A673 (cell line): ENCODE results near the gene HRC. TPM values are rescaled to one million over a fixed set of nuclear protein-coding genes. Genes with fewer than 3 reads are reported as not detected.

ENCODE experiments used
- BruUV-seq: library from RNA; stranded (reverse); fragments of 400-500 nt; replicated peaks from 2 replicates; lab custom pipeline; 2021; lab: Mats Ljungman, UMichigan
- CTCF ChIA-PET: fragments of 300-600 bp; sonication (Branson Sonifier 250); formaldehyde crosslinking; loops from one replicate; lab custom pipeline; 2022; ENCODE audit warnings: antibody characterized with exemption; lab: Charles Lee
- POLR2A ChIA-PET: fragments of 300-600 bp; sonication (Branson Sonifier 250); formaldehyde crosslinking; loops from one replicate; lab custom pipeline; 2022; ENCODE audit warnings: antibody characterized with exemption; ENCODE audit not compliant: low non-redundant PET; lab: Charles Lee
- DNase-seq: peaks from one replicate; pipeline ENCODE4 v3.0.0-alpha.2; 2015; ENCODE audit warnings: low spot score
- H3K27ac ChIP-seq: fragments of 200-600 bp; sonication (generic); 2 replicates; pipeline ENCODE4 v1.5.1; 2016; ENCODE audit warnings: mixed run types, low read depth, mild to moderate bottlenecking, mixed read lengths, antibody characterized with exemption, low read length; ENCODE audit not compliant: poor library complexity, severe bottlenecking
- H3K27me3 ChIP-seq: fragments of 200-600 bp; sonication (generic); replicated peaks from 2 replicates; pipeline ENCODE4 v1.6.1; 2017; ENCODE audit warnings: mixed run types, low read depth, mild to moderate bottlenecking, mixed read lengths, antibody characterized with exemption, low read length; ENCODE audit not compliant: insufficient read depth, poor library complexity
- H3K36me3 ChIP-seq: fragments of 200-600 bp; sonication (generic); 2 replicates; pipeline ENCODE4 v1.6.1; 2016; ENCODE audit warnings: mixed run types, mild to moderate bottlenecking, mixed read lengths, antibody characterized with exemption, low read length; ENCODE audit not compliant: insufficient read depth, poor library complexity, severe bottlenecking
- H3K4me1 ChIP-seq: fragments of 200-600 bp; sonication (generic); 2 replicates; pipeline ENCODE4 v1.6.1; 2017; ENCODE audit warnings: mixed run types, mild to moderate bottlenecking, mixed read lengths, antibody characterized with exemption, low read length; ENCODE audit not compliant: insufficient read depth, poor library complexity, severe bottlenecking
- H3K4me3 ChIP-seq: fragments of 200-600 bp; sonication (generic); 2 replicates; pipeline ENCODE4 v1.5.1; 2016; ENCODE audit warnings: low read depth, mixed run types, mild to moderate bottlenecking, mixed read lengths, low read length; ENCODE audit not compliant: poor library complexity, severe bottlenecking
- H3K9me3 ChIP-seq: fragments of 200-600 bp; sonication (generic); 2 replicates; pipeline ENCODE4 v1.6.1; 2016; ENCODE audit warnings: mixed run types, low read depth, mild to moderate bottlenecking, mixed read lengths, antibody characterized with exemption, low read length; ENCODE audit not compliant: poor library complexity, severe bottlenecking
- EZH2 ChIP-seq: fragments of 200-600 bp; sonication (generic); IDR thresholded peaks from 2 replicates; pipeline ENCODE4 v1.6.1; 2017; ENCODE audit warnings: borderline replicate concordance, low read depth, mild to moderate bottlenecking, mixed read lengths, antibody characterized with exemption, low read length; ENCODE audit not compliant: poor library complexity, severe bottlenecking
- intact Hi-C: fragments of 100-400 bp; cut with micrococcal nuclease; formaldehyde crosslinking; loops from one replicate; pipeline ENCODE4 v1.10.0; 2022; ENCODE audit not compliant: unreplicated experiment
- total RNA-seq: library from RNA; stranded (reverse); gene quantifications from 2 replicates; pipeline ENCODE4 v1.2.3, GENCODE V29; 2021
- TF ChIP-seq, protein P1 (sequence below): fragments of 300-800, 200-600 bp; sonication (generic); conservative IDR thresholded peaks from 2 replicates; pipeline ENCODE4 v1.5.1; 2017; ENCODE audit warnings: low read depth, mild to moderate bottlenecking, antibody characterized with exemption, low read length, moderate library complexity, mixed read lengths

The HRC gene
- total RNA-seq, 1 experiment from 2014 or later = not detected

DNA sequence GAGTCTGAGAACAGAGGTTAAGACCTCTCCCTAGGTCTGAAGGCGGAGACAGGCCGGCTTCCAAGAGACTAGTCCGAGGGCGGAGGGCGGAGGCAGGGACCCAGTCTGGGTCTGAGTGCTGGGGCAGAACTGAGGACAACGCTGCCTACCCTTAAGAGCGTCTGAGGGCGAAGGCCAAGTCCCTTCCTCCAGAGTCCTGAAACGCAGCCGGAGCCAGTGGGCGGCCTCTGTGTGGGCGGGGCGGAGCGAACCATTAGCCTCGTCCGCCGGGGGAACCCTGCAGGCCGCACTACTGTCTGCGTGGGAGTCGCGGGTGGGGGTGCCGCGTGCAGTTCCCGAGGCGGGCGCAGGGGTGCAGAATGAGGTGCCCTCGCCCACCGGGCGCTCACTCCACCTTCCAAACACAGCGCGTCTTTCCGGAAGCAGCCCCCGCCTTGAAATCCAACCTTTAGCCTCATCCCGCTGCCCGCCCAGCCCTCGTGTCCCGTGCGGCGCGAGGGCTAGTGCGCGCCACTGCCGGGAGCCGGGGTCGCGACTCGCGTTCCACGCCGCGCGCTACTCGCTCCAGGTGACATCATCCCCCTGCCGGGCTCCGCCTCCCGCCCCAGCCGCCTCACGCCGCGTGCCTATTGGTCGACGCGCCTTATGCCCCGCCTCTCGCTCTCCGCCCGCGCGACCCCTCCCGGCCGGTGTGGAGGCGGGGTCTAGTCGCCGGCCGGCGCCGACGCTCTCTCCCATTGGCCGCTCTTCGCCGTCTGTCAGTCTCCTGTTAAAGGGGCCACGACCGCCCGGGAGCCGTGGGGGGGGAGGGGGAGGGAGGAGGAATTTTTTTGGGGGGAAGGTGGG is 36.4 kb downstream of the HRC start, which contains the start of gene C19orf73:
C19orf73 (minus strand) TSS at position 579 of the 846 bp plus-strand sequence; CDS start at position 458, 121 bp downstream.
- peak within 1 kb of the TSS; percentile 97 for H3K27ac ChIP-seq
- H3K9me3 ChIP-seq = no peaks in the 10 kb centered on the region
- peaks cover 15% of the 10 kb centered on the region for H3K4me1 ChIP-seq
- peak within 1 kb of the TSS; percentile 79 for H3K4me3 ChIP-seq
- BruUV-seq = TSS peak; percentile 76
- intact Hi-C loops = no loop called here
- TF ChIP-seq, protein P1, sequence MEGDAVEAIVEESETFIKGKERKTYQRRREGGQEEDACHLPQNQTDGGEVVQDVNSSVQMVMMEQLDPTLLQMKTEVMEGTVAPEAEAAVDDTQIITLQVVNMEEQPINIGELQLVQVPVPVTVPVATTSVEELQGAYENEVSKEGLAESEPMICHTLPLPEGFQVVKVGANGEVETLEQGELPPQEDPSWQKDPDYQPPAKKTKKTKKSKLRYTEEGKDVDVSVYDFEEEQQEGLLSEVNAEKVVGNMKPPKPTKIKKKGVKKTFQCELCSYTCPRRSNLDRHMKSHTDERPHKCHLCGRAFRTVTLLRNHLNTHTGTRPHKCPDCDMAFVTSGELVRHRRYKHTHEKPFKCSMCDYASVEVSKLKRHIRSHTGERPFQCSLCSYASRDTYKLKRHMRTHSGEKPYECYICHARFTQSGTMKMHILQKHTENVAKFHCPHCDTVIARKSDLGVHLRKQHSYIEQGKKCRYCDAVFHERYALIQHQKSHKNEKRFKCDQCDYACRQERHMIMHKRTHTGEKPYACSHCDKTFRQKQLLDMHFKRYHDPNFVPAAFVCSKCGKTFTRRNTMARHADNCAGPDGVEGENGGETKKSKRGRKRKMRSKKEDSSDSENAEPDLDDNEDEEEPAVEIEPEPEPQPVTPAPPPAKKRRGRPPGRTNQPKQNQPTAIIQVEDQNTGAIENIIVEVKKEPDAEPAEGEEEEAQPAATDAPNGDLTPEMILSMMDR = peak; percentile 38
- no peak for TF ChIP-seq EZH2
- H3K36me3 ChIP-seq = no peaks in the 10 kb centered on the region
- ChIA-PET CTCF (no interaction called here), POLR2A (interaction anchor here (0.8 kb wide), 1 partner anchor 21 kb away, joined by 5 read pairs; no protein-coding TSS in a partner anchor)
- no peaks in the 10 kb centered on the region for H3K27me3 ChIP-seq
- DNase-seq = peak; percentile 96

GRCh38 chr19:49117677-49118564 is 37.3 kb downstream of the HRC start:
- intact Hi-C loops = no loop called here
- TF ChIP-seq EZH2 = no peak
- TF ChIP-seq, protein P1 = no peak
- DNase-seq = no peak
- H3K27me3 ChIP-seq = no peaks in the 10 kb centered on the region
- H3K4me3 ChIP-seq = peak overlapping the region; percentile 79
- POLR2A ChIA-PET = interaction anchor here (0.6 kb wide), 1 partner anchor 31 kb away, joined by 6 read pairs; no protein-coding TSS in a partner anchor
- BruUV-seq = no TSS peak
- CTCF ChIA-PET = interaction anchor here (0.6 kb wide), 1 partner anchor 22 kb away, joined by 8 read pairs; no protein-coding TSS in a partner anchor
- peaks cover 18% of the 10 kb centered on the region for H3K4me1 ChIP-seq
- H3K36me3 ChIP-seq = no peaks in the 10 kb centered on the region
- H3K9me3 ChIP-seq = no peaks in the 10 kb centered on the region
- peak overlapping the region; percentile 97 for H3K27ac ChIP-seq

DNA sequence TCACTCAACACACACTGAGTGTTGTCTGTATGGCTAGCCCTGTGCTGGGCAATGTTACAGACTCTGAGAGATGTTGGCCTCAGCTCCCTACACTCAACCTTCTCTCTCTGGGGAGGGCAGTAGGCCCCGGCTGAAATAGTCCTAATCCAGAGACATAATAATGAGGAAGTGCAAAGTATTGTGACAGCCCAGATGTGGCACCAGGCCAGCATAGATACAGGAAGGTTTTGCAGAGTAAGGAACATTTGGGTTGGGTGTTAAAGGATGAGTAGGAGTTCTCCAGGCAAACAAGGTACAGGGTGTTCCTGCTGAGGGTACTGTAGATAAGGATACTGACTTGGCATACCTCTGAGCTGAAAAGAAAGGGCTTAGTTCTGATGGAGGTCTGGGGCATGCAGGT is 38.7 kb downstream of the HRC start:
- Histone ChIP-seq H3K4me1 (peaks cover 18% of the 10 kb centered on the region), H3K27me3 (no peaks in the 10 kb centered on the region), H3K27ac (no peak overlapping the region), H3K4me3 (no peak overlapping the region), H3K36me3 (no peaks in the 10 kb centered on the region), H3K9me3 (no peaks in the 10 kb centered on the region)
- no TSS peak for BruUV-seq
- DNase-seq = peak; percentile 36
- TF ChIP-seq, protein P1 = no peak
- TF ChIP-seq EZH2 = no peak
- intact Hi-C loops = no loop called here
- POLR2A ChIA-PET = no interaction called here
- CTCF ChIA-PET = interaction anchor here (0.6 kb wide), 1 partner anchor 82 kb away, joined by 5 read pairs; no protein-coding TSS in a partner anchor
